Measurements from ENCODE around the gene SPRY4.
"Not testable (repeated sequence)": the region's sequence is repeated elsewhere in the genome, so short reads cannot be mapped to it uniquely, and the experiment has no call there.

The SPRY4 gene

DNA sequence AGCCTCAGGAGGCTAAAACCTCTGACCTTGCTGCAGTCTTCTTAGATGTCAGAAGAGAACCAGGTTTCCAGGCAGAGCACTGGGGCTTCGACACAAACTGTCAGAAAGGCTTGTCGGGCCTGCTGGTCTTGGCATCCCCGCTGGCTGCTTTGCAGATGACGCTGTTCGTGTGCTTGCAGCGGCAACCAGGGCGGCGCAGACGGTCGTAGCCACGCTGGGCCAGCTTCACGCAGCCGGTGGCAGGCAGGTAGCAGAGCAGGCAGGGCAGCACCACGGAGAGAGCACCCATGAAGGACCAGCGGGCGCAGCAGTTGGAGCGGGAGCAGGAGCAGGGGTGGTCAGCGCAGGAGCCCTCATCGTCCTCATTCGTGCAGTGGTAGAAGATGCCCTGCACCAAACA, 10.7 kb downstream of the SPRY4 start:
- DNase-seq = no peak

DNA sequence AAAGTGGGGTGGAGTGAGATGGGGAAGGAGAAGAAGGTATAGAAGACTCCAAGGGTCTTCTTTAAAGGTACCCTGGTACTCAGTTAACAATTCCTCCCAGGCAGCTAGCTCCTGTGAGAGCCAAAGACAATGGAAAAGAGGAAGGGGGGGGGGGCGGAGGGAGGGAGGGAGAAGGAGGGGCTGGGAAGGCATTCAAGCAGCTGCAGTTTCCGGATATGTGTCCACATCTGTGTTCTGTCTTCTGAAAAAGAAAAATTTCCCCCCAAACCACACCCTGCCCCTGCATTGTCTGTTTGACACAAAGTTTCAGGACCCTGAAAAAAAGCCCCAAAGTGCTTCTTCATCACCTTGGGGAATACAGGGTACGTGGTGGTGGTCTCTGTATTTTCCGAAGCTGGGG, 11.1 kb downstream of the SPRY4 start:
- DNase-seq = no peak

DNA sequence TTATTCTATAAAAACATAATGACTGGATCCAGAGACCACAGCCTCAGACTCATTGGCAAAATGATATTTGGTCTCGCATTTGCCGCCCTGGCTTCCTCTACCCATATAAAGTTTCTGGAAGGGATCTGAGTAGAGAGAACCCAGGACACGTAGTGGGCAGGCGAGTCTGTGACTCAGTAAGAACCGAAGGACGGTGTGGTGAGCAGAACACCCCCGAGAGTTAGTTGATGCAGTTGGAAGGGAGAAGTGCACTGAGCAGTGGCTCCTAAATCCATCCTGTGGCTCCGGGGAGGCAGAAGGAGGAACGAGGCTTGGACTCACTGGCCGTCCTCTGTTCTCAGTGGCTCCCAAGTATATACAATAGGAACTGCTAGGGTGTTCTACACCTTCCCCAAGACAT, 11.5 kb downstream of the SPRY4 start:
- no peak for DNase-seq

DNA sequence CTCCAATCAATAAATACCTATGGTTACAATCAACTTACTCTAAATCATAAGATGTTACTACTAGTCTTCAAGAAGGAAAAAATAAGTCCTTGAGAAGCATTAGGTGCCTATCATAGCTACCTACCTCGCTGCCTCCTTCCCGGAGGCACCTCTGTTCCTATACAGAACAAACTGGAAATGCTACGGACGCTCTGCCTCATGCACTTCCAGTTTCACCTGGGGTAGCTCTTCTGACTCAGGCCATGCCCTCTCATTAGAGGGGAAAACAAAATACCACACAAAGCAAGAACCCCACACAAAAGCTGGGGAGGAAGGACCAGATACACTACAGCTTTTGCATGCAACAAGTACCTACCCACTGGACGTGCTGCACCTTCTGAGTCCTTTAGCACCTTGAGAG, 12.4 kb downstream of the SPRY4 start:
- no peak for DNase-seq

- no peak for DNase-seq
These were observed 13.1 kb downstream of the SPRY4 start for GRCh38 chr5:142311725-142312124.

DNA sequence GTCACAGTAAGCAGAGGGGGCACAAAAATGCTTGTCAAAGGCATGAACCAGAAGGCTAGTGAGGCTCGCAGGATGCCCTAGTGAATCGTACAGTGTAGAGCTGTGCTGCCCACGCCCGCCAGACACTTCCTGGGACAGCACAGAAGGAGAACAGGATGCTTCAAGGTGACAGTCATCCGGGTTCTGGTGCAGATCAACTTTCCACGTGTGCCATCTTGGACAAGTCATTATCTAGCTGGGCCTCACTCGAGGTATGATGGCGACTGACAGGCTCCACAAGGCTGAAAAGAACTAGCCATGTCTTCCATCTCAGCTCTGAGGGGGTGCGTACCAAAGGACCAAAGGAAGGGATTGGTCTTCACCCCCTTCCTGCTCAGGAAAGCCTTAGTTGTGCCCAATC, 14.0 kb downstream of the SPRY4 start:
- DNase-seq = no peak

DNA sequence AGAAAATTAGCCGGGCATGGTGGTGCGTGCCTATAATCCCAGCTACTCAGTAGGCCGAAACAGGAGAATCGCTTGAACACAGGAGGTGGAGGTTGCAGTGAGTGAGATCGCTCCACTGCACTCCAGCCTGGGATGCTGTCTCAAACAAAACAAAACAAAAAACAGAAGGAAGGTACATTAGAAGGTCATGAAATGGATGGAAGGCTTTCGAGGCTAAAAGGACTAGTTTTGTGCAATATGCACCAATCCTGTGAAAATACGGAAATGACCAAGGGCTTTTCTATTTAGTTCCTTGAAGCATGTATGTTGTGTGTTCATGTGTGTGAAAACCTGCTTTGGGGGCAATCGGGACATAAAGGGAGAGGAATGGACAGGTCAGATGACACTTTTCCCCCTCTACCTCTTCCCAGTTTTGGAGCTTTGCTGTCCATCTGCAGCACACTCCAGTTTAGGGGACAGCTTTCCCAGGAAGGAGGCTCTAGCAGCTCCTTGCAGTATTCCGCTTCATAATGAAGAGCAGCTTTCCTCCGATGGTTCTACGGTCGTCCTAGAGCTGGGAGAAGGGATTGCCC, 15.0 kb downstream of the SPRY4 start:
- DNase-seq = no peak

DNA sequence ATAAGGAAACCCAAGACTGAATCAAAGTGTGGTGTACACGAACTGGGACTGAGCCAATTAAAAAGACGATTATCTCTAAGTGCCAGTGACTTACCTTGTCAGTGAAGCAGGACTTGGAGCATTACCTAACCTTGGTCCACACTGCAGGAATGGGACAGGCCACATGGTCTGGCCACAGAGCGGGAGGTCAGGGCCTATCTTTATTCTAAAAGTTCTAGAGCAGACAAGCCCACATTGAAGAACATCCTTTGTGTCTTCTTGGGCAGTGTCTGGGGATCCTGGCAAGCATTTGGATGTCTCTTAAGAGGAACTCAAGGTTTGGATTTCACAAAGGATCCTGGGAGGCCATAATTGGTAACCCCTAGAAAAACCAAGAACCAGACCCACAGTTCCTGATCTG, 16.5 kb downstream of the SPRY4 start:
- no peak for DNase-seq

- DNase-seq = no peak
These were observed 17.5 kb downstream of the SPRY4 start for GRCh38 chr5:142307146-142307890.

DNA sequence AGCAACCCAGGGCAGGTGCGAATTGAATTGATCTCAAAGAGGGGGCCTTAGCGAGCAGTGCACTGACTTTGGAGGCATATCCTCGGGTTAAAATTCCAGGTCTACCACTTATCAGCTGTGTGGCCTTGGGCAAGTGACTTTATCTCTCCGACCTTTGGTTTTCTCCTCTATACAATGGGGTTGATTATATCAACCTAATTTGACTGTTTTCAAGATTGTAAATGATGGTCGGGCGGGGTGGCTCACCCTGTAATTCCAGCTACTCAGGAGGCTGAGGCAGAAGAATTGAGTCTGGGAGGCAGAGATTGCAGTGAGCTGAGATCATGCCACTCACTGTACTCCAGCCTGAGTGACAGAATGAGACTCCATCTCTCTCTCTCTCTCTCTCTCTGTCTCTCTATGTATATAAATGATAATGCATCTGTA, 18.7 kb downstream of the SPRY4 start:
- no peak for DNase-seq

- DNase-seq = no peak
These were observed 19.6 kb downstream of the SPRY4 start for GRCh38 chr5:142305211-142305610.

DNA sequence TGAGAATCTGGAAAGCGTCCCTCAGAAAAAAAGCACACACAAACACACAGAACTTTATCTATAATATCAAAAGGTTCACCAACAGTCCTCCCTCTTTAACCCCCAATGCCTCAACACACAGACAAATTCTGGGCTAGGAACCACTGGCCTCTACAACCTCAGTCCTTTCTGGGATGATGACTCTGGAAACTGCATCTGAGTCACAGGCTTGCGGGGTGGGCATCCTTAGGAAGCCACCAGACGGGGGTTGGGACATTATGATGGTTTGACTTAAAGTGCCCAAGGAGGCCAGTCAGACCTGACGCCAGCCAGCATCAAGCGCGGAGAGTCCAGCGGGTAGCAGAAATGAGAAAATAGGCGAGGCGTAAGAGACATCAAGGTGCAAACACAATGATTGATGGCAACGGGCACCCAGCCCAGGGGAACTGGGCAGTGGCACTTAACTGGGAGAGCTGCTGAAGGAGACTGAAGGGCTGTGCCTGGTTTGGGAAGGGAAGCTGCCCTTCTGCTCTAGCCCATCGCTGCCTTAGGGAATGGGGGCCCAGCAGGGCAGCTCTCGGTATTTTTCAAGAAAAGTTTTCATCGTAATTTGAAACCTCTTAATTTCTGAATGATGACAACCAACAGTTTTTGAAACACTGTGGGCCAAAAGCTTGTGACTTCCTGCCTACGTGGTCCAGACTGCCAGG, 20.7 kb downstream of the SPRY4 start:
- no peak for DNase-seq

- no peak for DNase-seq
These were observed 21.3 kb downstream of the SPRY4 start for GRCh38 chr5:142303565-142303964.

- no peak for DNase-seq
These were observed 23.3 kb downstream of the SPRY4 start for GRCh38 chr5:142301540-142301939.

GRCh38 chr5:142300677-142301076, 24.1 kb downstream of the SPRY4 start:
- no peak for DNase-seq

- DNase-seq = no peak
These were observed 26.0 kb downstream of the SPRY4 start for GRCh38 chr5:142298789-142299188.

- not testable (repeated sequence) for DNase-seq
These were observed 27.0 kb downstream of the SPRY4 start for GRCh38 chr5:142297786-142298185.

GRCh38 chr5:142296914-142297417, 27.9 kb downstream of the SPRY4 start:
- DNase-seq = no peak

DNA sequence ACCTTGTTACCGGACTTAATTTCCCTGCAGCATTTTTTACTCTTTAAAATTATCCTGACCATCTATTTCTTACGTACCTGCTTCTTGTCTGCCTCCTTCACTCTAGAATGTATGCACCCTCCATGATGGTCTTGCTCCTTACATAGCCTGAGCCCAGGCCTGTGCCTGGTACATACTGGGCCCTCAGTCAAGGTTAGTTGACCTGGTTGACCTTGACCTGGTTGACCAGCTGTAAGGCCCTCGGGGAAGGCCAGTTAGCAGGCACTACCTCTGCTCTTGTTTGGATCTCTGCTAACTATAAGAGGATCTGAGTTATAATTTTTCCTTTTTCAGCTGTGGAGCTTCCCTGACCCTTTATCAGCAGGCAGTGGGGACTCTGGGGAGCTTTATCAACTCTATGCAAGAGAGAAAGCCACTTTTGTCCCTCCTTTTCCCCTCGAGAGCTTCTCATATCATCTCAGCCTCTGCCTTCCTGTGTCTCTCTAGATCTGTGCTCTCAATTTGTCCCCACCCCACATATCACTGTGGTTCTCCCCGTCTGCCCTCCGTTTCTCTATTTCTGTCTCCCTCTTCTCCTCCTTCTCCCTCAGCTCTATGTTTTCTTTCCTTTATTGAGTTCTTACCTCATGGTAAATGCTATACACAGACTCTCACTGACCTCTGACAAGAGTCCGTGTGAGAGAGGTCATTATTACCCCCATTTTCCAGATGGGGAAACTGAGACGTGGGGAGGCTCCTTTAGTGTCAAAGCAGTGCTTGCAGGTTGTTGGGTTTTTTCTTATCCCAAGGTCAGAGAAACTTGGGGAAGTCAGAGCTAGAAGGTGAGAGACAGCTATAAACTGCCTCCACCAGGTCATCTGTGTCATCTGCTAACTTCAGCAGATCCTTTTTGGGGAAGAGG, 28.6 kb downstream of the SPRY4 start:
- DNase-seq = no peak

DNA sequence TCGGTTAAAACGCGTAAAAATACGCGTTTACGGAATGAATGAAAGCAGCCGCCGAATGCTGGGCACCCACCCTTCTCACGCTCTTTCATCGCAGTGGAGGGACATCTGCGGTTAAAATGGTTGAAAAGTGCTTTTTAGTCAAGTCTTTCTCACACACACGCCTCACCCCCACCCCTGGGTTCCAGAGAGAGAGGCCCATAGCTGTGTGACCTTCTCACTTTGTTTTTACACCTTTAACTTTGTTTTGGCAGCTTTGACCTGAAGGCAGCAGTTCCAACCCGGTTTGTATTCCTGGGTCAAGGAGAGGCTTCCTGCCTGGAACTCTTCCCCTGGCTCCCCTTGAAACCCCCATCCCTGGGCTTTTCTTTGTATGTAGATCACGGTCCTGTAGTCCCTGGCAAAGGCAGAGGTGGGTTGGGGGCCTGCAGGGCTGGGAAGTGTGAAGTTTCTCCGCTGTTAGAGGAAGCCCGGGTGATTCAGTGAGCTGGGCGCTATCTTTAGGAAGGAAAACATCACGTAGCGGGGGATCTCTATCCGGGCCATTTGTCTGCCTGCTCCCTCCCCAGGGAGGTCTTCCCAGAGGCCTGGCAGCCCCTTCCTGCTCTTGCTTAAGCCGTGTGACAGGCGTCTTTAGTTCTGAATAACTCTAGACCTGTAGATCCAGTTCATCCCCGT, 29.6 kb downstream of the SPRY4 start:
- no peak for DNase-seq

DNA sequence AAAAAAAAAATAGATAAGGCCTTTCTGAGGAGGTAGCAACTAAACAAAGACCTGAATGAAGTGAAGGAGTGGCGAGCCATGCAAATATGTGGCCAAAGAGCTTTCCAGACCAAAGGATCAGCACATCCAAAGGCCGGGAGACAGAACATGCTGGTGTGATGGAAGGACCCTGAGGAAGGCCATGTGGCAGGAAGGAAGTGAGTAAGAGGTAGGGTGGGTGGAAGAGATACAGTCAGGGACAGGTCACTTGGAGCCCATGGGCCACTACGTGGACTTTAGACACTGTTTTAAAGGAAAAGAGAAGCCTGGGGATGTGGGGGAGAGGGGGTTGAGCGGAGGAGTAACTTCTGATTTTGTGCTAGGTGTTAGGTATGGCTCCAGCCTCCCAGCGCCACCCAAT, 31.3 kb downstream of the SPRY4 start:
- DNase-seq = no peak

DNA sequence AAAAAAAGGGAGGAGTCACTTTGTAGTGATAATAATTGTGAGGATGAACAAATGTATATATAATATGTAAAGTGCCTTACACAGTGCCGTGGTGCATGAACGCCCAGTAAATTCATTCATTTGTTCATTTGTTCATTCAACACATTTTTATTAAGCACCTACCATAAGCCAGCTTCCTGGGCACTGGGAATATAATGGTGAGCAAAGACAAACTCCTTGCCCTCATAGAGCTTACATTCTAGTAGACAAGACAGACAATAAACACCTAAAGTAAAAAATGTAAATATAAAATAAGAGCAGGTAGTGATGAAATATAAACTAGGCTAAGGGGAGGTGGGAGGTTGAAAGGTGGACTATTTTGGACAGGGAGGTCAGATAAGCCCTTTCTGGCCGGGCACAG, 32.0 kb downstream of the SPRY4 start:
- no peak for DNase-seq

- DNase-seq = no peak
These were observed 32.6 kb downstream of the SPRY4 start for GRCh38 chr5:142292249-142292648.
